ENCODE data around the gene ZNF70.
"Not testable (repeated sequence)": the region's sequence is repeated elsewhere in the genome, so short reads cannot be mapped to it uniquely, and the experiment has no call there.

ZNF70 gene

GRCh38 chr22:23737696-23738095 lies 13.2 kb downstream of the ZNF70 start:
- H3F3A ChIP-seq (ENCODE audit: insufficient read depth, low read length): no peaks in the 10 kb centered on the region; the same call in 1 of the 2 replicates
- 0 out of 2 replicates have a peak, but pooled peaks cover under 1% of the 10 kb centered on the region for H3K36me3 ChIP-seq (ENCODE audit: insufficient read depth, low read length)
- H3K9me2 ChIP-seq (ENCODE audit: low read depth, low read length): no peaks in the 10 kb centered on the region
- no peaks in the 10 kb centered on the region for H3K4me1 ChIP-seq (ENCODE audit: insufficient read depth, low read length, severe bottlenecking)
- no peak overlapping the region for H3K4me2 ChIP-seq (ENCODE audit: low read length)
- no peaks in the 10 kb centered on the region; the same call in 1 of the 2 replicates for H3K27me3 ChIP-seq (ENCODE audit: insufficient read depth, low read length)
- TF ChIP-seq CTCF (IDR thresholded peaks at IDR 0.05; ENCODE audit: low read length) (no peak), EZH2 (IDR thresholded peaks at IDR 0.05; ENCODE audit: borderline replicate concordance, low read length) (no peak)
- no peaks in the 10 kb centered on the region for H4K20me1 ChIP-seq (ENCODE audit: insufficient read depth, low read length)
- no peak overlapping the region for H3K4me3 ChIP-seq (ENCODE audit: low read depth, low read length, poor library complexity, severe bottlenecking)
- H3K79me2 ChIP-seq (ENCODE audit: insufficient read depth, low read length): no peaks in the 10 kb centered on the region
- H3K9ac ChIP-seq (ENCODE audit: low read length): no peak overlapping the region
- H3K9me3 ChIP-seq (ENCODE audit: low read length): no peaks in the 10 kb centered on the region
- no peak overlapping the region for H2AFZ ChIP-seq (ENCODE audit: low read length)
- H3K27ac ChIP-seq (ENCODE audit: low read depth, low read length, poor library complexity, severe bottlenecking): no peak overlapping the region

DNA sequence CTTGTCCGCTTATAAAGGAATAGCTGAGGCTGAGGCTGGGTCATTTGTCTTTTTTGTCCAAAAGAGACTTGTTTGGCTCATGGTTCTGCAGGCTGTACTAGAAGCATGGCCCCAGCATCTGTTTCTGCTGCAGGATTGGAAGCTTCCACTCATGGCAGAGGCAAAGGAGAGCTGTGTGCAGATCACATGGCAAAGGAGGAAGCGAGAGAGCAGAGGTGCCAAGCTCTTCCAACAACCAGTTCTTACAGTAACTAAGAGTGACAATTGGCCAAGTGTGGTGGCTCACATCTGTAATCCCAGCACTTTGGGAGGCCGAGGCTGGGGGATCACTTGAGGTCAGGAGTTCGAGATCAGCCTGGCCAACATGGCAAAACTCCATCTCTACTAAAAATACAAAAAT lies 22.8 kb downstream of the ZNF70 start:
- H3K4me1 ChIP-seq (ENCODE audit: insufficient read depth, low read length, severe bottlenecking); H3K4me2 ChIP-seq (ENCODE audit: low read length); H3K4me3 ChIP-seq (ENCODE audit: low read depth, low read length, poor library complexity, severe bottlenecking); H2AFZ ChIP-seq (ENCODE audit: low read length); H3K9me2 ChIP-seq (ENCODE audit: low read depth, low read length); H3K27me3 ChIP-seq (ENCODE audit: insufficient read depth, low read length); H3K36me3 ChIP-seq (ENCODE audit: insufficient read depth, low read length); H3K9ac ChIP-seq (ENCODE audit: low read length); H3K9me3 ChIP-seq (ENCODE audit: low read length); H4K20me1 ChIP-seq (ENCODE audit: insufficient read depth, low read length); H3K27ac ChIP-seq (ENCODE audit: low read depth, low read length, poor library complexity, severe bottlenecking); H3F3A ChIP-seq (ENCODE audit: insufficient read depth, low read length); H3K79me2 ChIP-seq (ENCODE audit: insufficient read depth, low read length): not testable (repeated sequence)

- Histone ChIP-seq H3K4me1 (ENCODE audit: insufficient read depth, low read length, severe bottlenecking) (no peaks in the 10 kb centered on the region), H3K4me2 (ENCODE audit: low read length) (no peak overlapping the region), H3K9ac (ENCODE audit: low read length) (no peak overlapping the region), H3K27me3 (ENCODE audit: insufficient read depth, low read length) (no peaks in the 10 kb centered on the region), H4K20me1 (ENCODE audit: insufficient read depth, low read length) (no peaks in the 10 kb centered on the region), H3K9me2 (ENCODE audit: low read depth, low read length) (no peaks in the 10 kb centered on the region), H3K36me3 (ENCODE audit: insufficient read depth, low read length) (no peaks in the 10 kb centered on the region), H3K9me3 (ENCODE audit: low read length) (no peaks in the 10 kb centered on the region), H3F3A (ENCODE audit: insufficient read depth, low read length) (no peaks in the 10 kb centered on the region), H3K79me2 (ENCODE audit: insufficient read depth, low read length) (no peaks in the 10 kb centered on the region), H3K4me3 (ENCODE audit: low read depth, low read length, poor library complexity, severe bottlenecking) (no peak overlapping the region), H3K27ac (ENCODE audit: low read depth, low read length, poor library complexity, severe bottlenecking) (no peak overlapping the region), H2AFZ (ENCODE audit: low read length) (no peak overlapping the region)
- TF ChIP-seq CTCF (IDR thresholded peaks at IDR 0.05; ENCODE audit: low read length) (no peak), EZH2 (IDR thresholded peaks at IDR 0.05; ENCODE audit: borderline replicate concordance, low read length) (no peak)
Observed at GRCh38 chr22:23722724-23723123, 28.2 kb downstream of the ZNF70 start.

GRCh38 chr22:23722160-23722559 lies 28.8 kb downstream of the ZNF70 start:
- no peak for TF ChIP-seq CTCF (IDR thresholded peaks at IDR 0.05; ENCODE audit: low read length)
- TF ChIP-seq EZH2 (IDR thresholded peaks at IDR 0.05; ENCODE audit: borderline replicate concordance, low read length): no peak
- no peaks in the 10 kb centered on the region for H3K9me2 ChIP-seq (ENCODE audit: low read depth, low read length)
- no peaks in the 10 kb centered on the region for H3K27me3 ChIP-seq (ENCODE audit: insufficient read depth, low read length)
- peaks cover 4% of the 10 kb centered on the region for H3K4me1 ChIP-seq (ENCODE audit: insufficient read depth, low read length, severe bottlenecking)
- no peaks in the 10 kb centered on the region for H3K36me3 ChIP-seq (ENCODE audit: insufficient read depth, low read length)
- H3K4me3 ChIP-seq (ENCODE audit: low read depth, low read length, poor library complexity, severe bottlenecking): no peak overlapping the region
- H3K9me3 ChIP-seq (ENCODE audit: low read length): no peaks in the 10 kb centered on the region
- no peak overlapping the region for H3K27ac ChIP-seq (ENCODE audit: low read depth, low read length, poor library complexity, severe bottlenecking)
- no peaks in the 10 kb centered on the region for H3F3A ChIP-seq (ENCODE audit: insufficient read depth, low read length)
- H3K4me2 ChIP-seq (ENCODE audit: low read length): no peak overlapping the region
- H3K9ac ChIP-seq (ENCODE audit: low read length): no peak overlapping the region
- no peaks in the 10 kb centered on the region for H4K20me1 ChIP-seq (ENCODE audit: insufficient read depth, low read length)
- no peaks in the 10 kb centered on the region for H3K79me2 ChIP-seq (ENCODE audit: insufficient read depth, low read length)
- no peak overlapping the region for H2AFZ ChIP-seq (ENCODE audit: low read length)
